Measurements from ENCODE around the gene HACD3. TPM values are rescaled to one million over a fixed set of nuclear protein-coding genes. Genes with fewer than 3 reads are reported as not detected.

Gene HACD3
- total RNA-seq, 1 experiment from 2014 or later, result 133 TPM

- H3K4me3 Mint-ChIP-seq, result no peak overlapping the region
- Histone ChIP-seq H3K4me2 (ENCODE audit: insufficient read depth, insufficient read length, low read length) (no peak overlapping the region), H4K5ac (ENCODE audit: insufficient read length, low read depth, low read length) (no peak overlapping the region), H4K8ac (replicated peaks; ENCODE audit: insufficient read length, low read depth, low read length) (no peak overlapping the region), H3K79me2 (ENCODE audit: insufficient read depth, low read length) (no peaks in the 10 kb centered on the region), H3K14ac (ENCODE audit: insufficient read depth, low read length) (no peak overlapping the region), H4K20me1 (ENCODE audit: control insufficient read depth, insufficient read depth, insufficient read length) (no peaks in the 10 kb centered on the region), H3T11ph (ENCODE audit: low read length) (no peak overlapping the region), H3K23me2 (ENCODE audit: insufficient read length, low read depth, low read length, poor library complexity, severe bottlenecking) (no peaks in the 10 kb centered on the region), H3K9me3 (ENCODE audit: control insufficient read depth, low read depth, low read length) (no peaks in the 10 kb centered on the region), H3K4ac (ENCODE audit: low read depth, low read length) (no peak overlapping the region), H2AFZ (ENCODE audit: low read length) (no peak overlapping the region), H2BK20ac (ENCODE audit: low read depth, low read length, poor library complexity, severe bottlenecking) (no peak overlapping the region), H3K27me3 (ENCODE audit: insufficient read depth, low read length) (no peaks in the 10 kb centered on the region), H2BK12ac (ENCODE audit: insufficient read length, low read depth, low read length) (no peak overlapping the region), H2AK5ac (ENCODE audit: insufficient read length, low read length) (no peak overlapping the region), H3K4me1 (ENCODE audit: insufficient read depth, low read length) (no peaks in the 10 kb centered on the region), H3K56ac (ENCODE audit: insufficient read length, low read depth, low read length) (no peak overlapping the region), H3K79me1 (ENCODE audit: insufficient read depth, low read depth, low read length, poor library complexity, severe bottlenecking) (no peaks in the 10 kb centered on the region), H3K23ac (ENCODE audit: insufficient read length, low read depth, low read length) (no peak overlapping the region), H2BK15ac (ENCODE audit: low read depth, low read length) (no peak overlapping the region), H3K9ac (ENCODE audit: extremely low read depth, insufficient read length, low read length) (no peak overlapping the region), H3K27ac (ENCODE audit: insufficient read length, low read depth, low read length) (no peak overlapping the region), H2BK5ac (ENCODE audit: insufficient read length, low read length) (no peak overlapping the region), H2BK120ac (ENCODE audit: low read depth, low read length, poor library complexity, severe bottlenecking) (no peak overlapping the region), H4K91ac (ENCODE audit: insufficient read length, low read depth, low read length) (no peak overlapping the region), H3K18ac (ENCODE audit: insufficient read length, low read depth, low read length) (no peak overlapping the region)
- no CpG with 5 or more reads among the region's 3 CpGs for WGBS (ENCODE audit: extremely low coverage, insufficient read length, low lambda C conversion rate)
- H3K9me3 Mint-ChIP-seq, result no peaks in the 10 kb centered on the region
- H3K36me3 Mint-ChIP-seq (ENCODE audit: insufficient read depth in 1 of 3, low read depth in 3 of 3), result peaks cover 6 to 89% (median 65%) of the 10 kb centered on the region in 3 experiments; a peak in 6 of 7 replicates
- H3K4me1 Mint-ChIP-seq, result no peaks in the 10 kb centered on the region
- TF ChIP-seq CTCF (conservative IDR thresholded peaks at IDR 0.05), result peak; percentile 61
- no peak overlapping the region for H3K27ac Mint-ChIP-seq
- DNase-seq, result no peak
- no peaks in the 10 kb centered on the region for H3K27me3 Mint-ChIP-seq (ENCODE audit: low read depth)
Observed at GRCh38 chr15:65595960-65596359, 65.7 kb downstream of the HACD3 start.

All from H9 (cell line).